ENCODE measurements around the gene RAD9A. TPM values are rescaled to one million over a fixed set of nuclear protein-coding genes. Genes with fewer than 3 reads are reported as not detected.
A peak's percentile ranks its signal among the peaks of the same experiment; 100 is the strongest.

RAD9A gene
- total RNA-seq, 1 experiment from 2014 or later, result 26.9 TPM

GRCh38 chr11:67412495-67413179, 20.9 kb downstream of the RAD9A start:
- CTCF ChIA-PET, result interaction anchor here (1.1 kb wide), 1 partner anchor 11 kb away, joined by 4 read pairs; the partner anchor contains the start of gene PPP1CA
- TF ChIP-seq CTCF (IDR thresholded peaks at IDR 0.05; ENCODE audit: unreplicated experiment), result no peak
- no peak for DNase-seq
- Mint-ChIP-seq H3K27me3 (ENCODE audit: unreplicated experiment) (peaks cover 62% of the 10 kb centered on the region), H3K36me3 (ENCODE audit: insufficient read depth, unreplicated experiment) (peaks cover 5% of the 10 kb centered on the region), H3K9me3 (ENCODE audit: low read depth, unreplicated experiment) (no peaks in the 10 kb centered on the region), H3K27ac (ENCODE audit: unreplicated experiment) (no peak overlapping the region), H3K4me1 (ENCODE audit: low read depth, unreplicated experiment) (peaks cover 8% of the 10 kb centered on the region), H3K4me3 (ENCODE audit: low read depth, unreplicated experiment) (no peak overlapping the region)
- intact Hi-C loops (cut with micrococcal nuclease; ENCODE audit: unreplicated experiment), result no loop called here
- no TSS peak for BruUV-seq (replicated peaks)

DNA sequence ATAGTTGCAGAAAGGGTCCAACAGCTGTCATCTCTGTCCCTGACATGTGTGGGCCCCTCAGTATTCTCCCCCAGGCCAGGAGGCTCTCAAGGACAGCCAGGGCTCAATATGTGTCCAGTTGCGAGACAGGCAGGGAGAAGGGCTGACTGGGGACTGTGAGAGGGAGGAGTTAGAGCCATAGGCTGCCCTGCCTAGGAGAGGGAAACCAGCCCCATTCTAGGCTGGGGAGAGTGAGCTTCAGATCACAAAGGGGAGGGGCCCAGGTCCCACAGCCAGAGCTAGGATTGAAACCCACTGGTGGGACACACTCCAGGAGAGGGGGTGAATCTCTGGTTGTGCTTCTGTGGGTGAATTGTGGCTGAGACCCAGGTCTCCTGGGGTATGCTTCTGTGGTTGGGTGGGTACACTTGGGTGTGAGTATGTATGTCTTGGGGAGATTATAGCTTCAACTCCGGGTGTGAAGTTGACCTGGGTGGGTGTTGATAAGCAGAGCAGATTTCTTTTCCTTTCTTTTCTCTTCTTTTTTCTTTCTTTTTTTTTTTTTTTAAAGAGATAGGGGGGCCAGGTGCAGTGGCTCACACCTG, 21.6 kb downstream of the RAD9A start:
- BruUV-seq (replicated peaks), result no TSS peak
- intact Hi-C loops (cut with micrococcal nuclease; ENCODE audit: unreplicated experiment), result no loop called here
- no peak for DNase-seq
- no peak overlapping the region for H3K27ac Mint-ChIP-seq (ENCODE audit: unreplicated experiment)
- peaks cover 8% of the 10 kb centered on the region for H3K4me1 Mint-ChIP-seq (ENCODE audit: low read depth, unreplicated experiment)
- peaks cover 62% of the 10 kb centered on the region for H3K27me3 Mint-ChIP-seq (ENCODE audit: unreplicated experiment)
- no peaks in the 10 kb centered on the region for H3K9me3 Mint-ChIP-seq (ENCODE audit: low read depth, unreplicated experiment)
- CTCF ChIA-PET, result interaction anchor here (0.6 to 1.1 kb wide), 2 partner anchors 12 to 57 kb away, joined by 3 to 4 read pairs; partner anchors contain the start of gene PPP1CA
- peaks cover 5% of the 10 kb centered on the region for H3K36me3 Mint-ChIP-seq (ENCODE audit: insufficient read depth, unreplicated experiment)
- no peak overlapping the region for H3K4me3 Mint-ChIP-seq (ENCODE audit: low read depth, unreplicated experiment)
- no peak for TF ChIP-seq CTCF (IDR thresholded peaks at IDR 0.05; ENCODE audit: unreplicated experiment)

GRCh38 chr11:67415501-67416304, 23.9 kb downstream of the RAD9A start, which contains the start of gene CARNS1:
Gene CARNS1 (plus strand): TSS chr11:67415678. CDS start chr11:67416200, 522 bp downstream.
- CTCF ChIA-PET, result no interaction called here
- intact Hi-C loops (cut with micrococcal nuclease; ENCODE audit: unreplicated experiment), result no loop called here
- TF ChIP-seq CTCF (IDR thresholded peaks at IDR 0.05; ENCODE audit: unreplicated experiment), result no peak
- H3K4me3 Mint-ChIP-seq (ENCODE audit: low read depth, unreplicated experiment), result peak within 1 kb of the TSS; percentile 40
- peaks cover 13% of the 10 kb centered on the region for H3K36me3 Mint-ChIP-seq (ENCODE audit: insufficient read depth, unreplicated experiment)
- peaks cover 8% of the 10 kb centered on the region for H3K4me1 Mint-ChIP-seq (ENCODE audit: low read depth, unreplicated experiment)
- H3K27me3 Mint-ChIP-seq (ENCODE audit: unreplicated experiment), result peaks cover 56% of the 10 kb centered on the region
- H3K9me3 Mint-ChIP-seq (ENCODE audit: low read depth, unreplicated experiment), result no peaks in the 10 kb centered on the region
- no TSS peak for BruUV-seq (replicated peaks)
- H3K27ac Mint-ChIP-seq (ENCODE audit: unreplicated experiment), result no peak within 1 kb of the TSS
- no peak for DNase-seq

- Mint-ChIP-seq H3K4me1 (ENCODE audit: low read depth, unreplicated experiment) (peaks cover 16% of the 10 kb centered on the region), H3K36me3 (ENCODE audit: insufficient read depth, unreplicated experiment) (peaks cover 21% of the 10 kb centered on the region), H3K27ac (ENCODE audit: unreplicated experiment) (no peak overlapping the region), H3K4me3 (ENCODE audit: low read depth, unreplicated experiment) (no peak overlapping the region), H3K9me3 (ENCODE audit: low read depth, unreplicated experiment) (no peaks in the 10 kb centered on the region), H3K27me3 (ENCODE audit: unreplicated experiment) (peaks cover 46% of the 10 kb centered on the region)
- CTCF ChIA-PET, result interaction anchor here (0.6 kb wide), 1 partner anchor 44 kb away, joined by 4 read pairs; no protein-coding TSS in a partner anchor
- TF ChIP-seq CTCF (IDR thresholded peaks at IDR 0.05; ENCODE audit: unreplicated experiment), result no peak
- DNase-seq, result no peak
- no TSS peak for BruUV-seq (replicated peaks)
- intact Hi-C loops (cut with micrococcal nuclease; ENCODE audit: unreplicated experiment), result no loop called here
Observed at GRCh38 chr11:67416416-67417335, 24.9 kb downstream of the RAD9A start.
